IMR-90 (cell line): Measurements from ENCODE around the gene MROH8. TPM values are rescaled to one million over a fixed set of nuclear protein-coding genes. Genes with fewer than 3 reads are reported as not detected.

Source experiments
- ATAC-seq: fragments of 200-7000 bp; cut with Tn5 transposase; 2 replicates; pipeline ENCODE4 v1.9.1; 2020; ENCODE audit warnings: low read depth, mild to moderate bottlenecking, moderate library complexity
- BruUV-seq: library from RNA; stranded (reverse); fragments of 400-500 nt; replicated peaks from 2 replicates; lab custom pipeline; 2021; lab: Mats Ljungman, UMichigan
- CTCF ChIA-PET: fragments of 300-600 bp; formaldehyde crosslinking; extraction: SDS; loops from one replicate; lab custom pipeline; 2021; ENCODE audit warnings: antibody characterized with exemption; lab: Yijun Ruan, JAX
- POLR2A ChIA-PET: fragments of 300-600 bp; sonication (Branson Sonifier 250); formaldehyde crosslinking; loops from one replicate; lab custom pipeline; 2022; ENCODE audit warnings: antibody characterized with exemption; ENCODE audit not compliant: unreplicated experiment; lab: Charles Lee
- DNase-seq: peaks from one replicate; pipeline ENCODE4 v3.0.0; 2013
- H2AFZ ChIP-seq: replicated peaks from 2 replicates; pipeline ENCODE3; 2013; ENCODE audit warnings: low read length, mild to moderate bottlenecking; ENCODE audit not compliant: poor library complexity
- H2AK5ac ChIP-seq: 2 replicates; pipeline ENCODE4 v1.6.1; 2013; ENCODE audit warnings: low read depth, low read length, inconsistent platforms
- H2AK9ac ChIP-seq: replicated peaks from 2 replicates; pipeline ENCODE3; 2013; ENCODE audit warnings: mild to moderate bottlenecking, low read depth, low read length, moderate library complexity; ENCODE audit not compliant: poor library complexity
- H2BK120ac ChIP-seq: 2 replicates; pipeline ENCODE4 v1.6.1; 2013; ENCODE audit warnings: low read depth, low read length, inconsistent platforms
- H2BK15ac ChIP-seq: 3 replicates; pipeline ENCODE4 v1.6.1; 2013; ENCODE audit warnings: low read depth, low read length, inconsistent platforms
- H2BK20ac ChIP-seq: 2 replicates; pipeline ENCODE4 v1.6.1; 2013; ENCODE audit warnings: low read depth, mild to moderate bottlenecking, inconsistent platforms, low read length, moderate library complexity
- H2BK5ac ChIP-seq: 2 replicates; pipeline ENCODE4 v1.6.1; 2013; ENCODE audit warnings: mild to moderate bottlenecking, low read depth, low read length, inconsistent platforms; ENCODE audit not compliant: poor library complexity, severe bottlenecking
- H3K14ac ChIP-seq: replicated peaks from 2 replicates; pipeline ENCODE4 v1.6.1; 2013; ENCODE audit warnings: low read depth, low read length, inconsistent platforms
- H3K18ac ChIP-seq: 2 replicates; pipeline ENCODE4 v1.6.1; 2013; ENCODE audit warnings: low read depth, low read length, control low read depth
- H3K23ac ChIP-seq: 2 replicates; pipeline ENCODE4 v1.6.1; 2013; ENCODE audit warnings: low read depth, low read length, inconsistent platforms
- H3K27ac ChIP-seq: 2 replicates; pipeline ENCODE4 v1.5.1; 2013; ENCODE audit warnings: mild to moderate bottlenecking, control low read depth, low read length; ENCODE audit not compliant: insufficient read depth
- H3K27me3 ChIP-seq: 2 replicates; pipeline ENCODE4 v1.6.1; 2013; ENCODE audit warnings: low read length; ENCODE audit not compliant: control insufficient read depth, insufficient read depth
- H3K36me3 ChIP-seq: 2 replicates; pipeline ENCODE4 v1.6.1; 2013; ENCODE audit warnings: low read length, mixed read lengths; ENCODE audit not compliant: control insufficient read depth, insufficient read depth
- H3K4ac ChIP-seq: 2 replicates; pipeline ENCODE4 v1.6.1; 2013; ENCODE audit warnings: low read depth, low read length, inconsistent platforms
- H3K4me1 ChIP-seq: 2 replicates; pipeline ENCODE4 v1.6.1; 2013; ENCODE audit warnings: low read length, mixed read lengths; ENCODE audit not compliant: control insufficient read depth, insufficient read depth
- H3K4me2 ChIP-seq: 2 replicates; pipeline ENCODE4 v1.6.1; 2013; ENCODE audit warnings: low read depth, mild to moderate bottlenecking, control low read depth, low read length, moderate library complexity
- H3K4me3 ChIP-seq: 2 replicates; pipeline ENCODE4 v1.5.1; 2013; ENCODE audit warnings: low read depth, mild to moderate bottlenecking, control low read depth, low read length, moderate library complexity; ENCODE audit not compliant: insufficient read depth
- H3K56ac ChIP-seq: 2 replicates; pipeline ENCODE4 v1.6.1; 2013; ENCODE audit warnings: low read length, inconsistent platforms; ENCODE audit not compliant: insufficient read depth; ENCODE audit errors: extremely low read depth
- H3K79me1 ChIP-seq, 2 experiments: 2 replicates each; pipeline ENCODE4 v1.6.1; 2013; ENCODE audit warnings: low read length in 2 of 2, inconsistent platforms in 1 of 2, low read depth in 1 of 2
- H3K9ac ChIP-seq: 2 replicates; pipeline ENCODE4 v1.6.1; 2013; ENCODE audit warnings: low read depth, low read length, control low read depth
- H3K9me1 ChIP-seq: 2 replicates; pipeline ENCODE4 v1.6.1; 2013; ENCODE audit warnings: low read length, inconsistent platforms; ENCODE audit not compliant: insufficient read depth
- H3K9me3 ChIP-seq: 2 replicates; pipeline ENCODE4 v1.6.1; 2013; ENCODE audit warnings: low read length; ENCODE audit not compliant: control insufficient read depth, insufficient read depth
- H4K20me1 ChIP-seq: 2 replicates; pipeline ENCODE4 v1.6.1; 2013; ENCODE audit warnings: low read length, inconsistent platforms; ENCODE audit not compliant: insufficient read depth
- H4K5ac ChIP-seq: 2 replicates; pipeline ENCODE4 v1.6.1; 2013; ENCODE audit warnings: mild to moderate bottlenecking, low read depth, low read length, control low read depth
- H4K8ac ChIP-seq, 2 experiments: 2 replicates each; pipeline ENCODE4 v1.6.1; 2013; ENCODE audit warnings: low read depth in 2 of 2, low read length in 2 of 2, control low read depth in 1 of 2, inconsistent platforms in 1 of 2
- H4K91ac ChIP-seq: 2 replicates; pipeline ENCODE4 v1.6.1; 2013; ENCODE audit warnings: low read depth, low read length, inconsistent platforms; ENCODE audit not compliant: insufficient read depth
- BHLHE40 ChIP-seq: fragments of 150-350 bp; IDR thresholded peaks from 2 replicates; pipeline ENCODE4 v1.6.1; 2016; ENCODE audit warnings: mild to moderate bottlenecking, low read depth, low read length
- CEBPB ChIP-seq: IDR thresholded peaks from 2 replicates; pipeline ENCODE4 v1.6.1; 2012; ENCODE audit warnings: low read depth, low read length, improper control_type of control experiment
- CHD1 ChIP-seq: IDR thresholded peaks from 2 replicates; pipeline ENCODE4 v1.6.1; 2012; ENCODE audit warnings: low read depth, low read length, improper control_type of control experiment
- CTCF ChIP-seq: conservative IDR thresholded peaks from 2 replicates; pipeline ENCODE4 v1.5.1; 2012; ENCODE audit warnings: mild to moderate bottlenecking, low read depth, low read length, improper control_type of control experiment
- ELK1 ChIP-seq: fragments of 150-350 bp; IDR thresholded peaks from 2 replicates; pipeline ENCODE4 v1.6.1; 2016; ENCODE audit warnings: low read depth, mild to moderate bottlenecking, low read length, moderate library complexity, borderline replicate concordance
- FOS ChIP-seq: fragments of 150-350 bp; IDR thresholded peaks from 2 replicates; pipeline ENCODE4 v1.6.1; 2016; ENCODE audit warnings: low read depth, low read length
- MAFK ChIP-seq: IDR thresholded peaks from 2 replicates; pipeline ENCODE4 v1.6.1; 2012; ENCODE audit warnings: low read depth, low read length, improper control_type of control experiment
- MAZ ChIP-seq: IDR thresholded peaks from 2 replicates; pipeline ENCODE4 v1.6.1; 2012; ENCODE audit warnings: low read depth, mild to moderate bottlenecking, low read length, improper control_type of control experiment, moderate library complexity, borderline replicate concordance
- MXI1 ChIP-seq: IDR thresholded peaks from 2 replicates; pipeline ENCODE4 v1.6.1; 2012; ENCODE audit warnings: low read depth, mild to moderate bottlenecking, low read length, moderate library complexity, borderline replicate concordance
- NFE2L2 ChIP-seq: fragments of 150-350 bp; IDR thresholded peaks from 2 replicates; pipeline ENCODE4 v1.6.1; 2016; ENCODE audit warnings: low read depth, mild to moderate bottlenecking, low read length
- POLR2A ChIP-seq: IDR thresholded peaks from 2 replicates; pipeline ENCODE4 v1.6.1; 2012; ENCODE audit warnings: mild to moderate bottlenecking, low read depth, low read length
- RAD21 ChIP-seq: IDR thresholded peaks from 2 replicates; pipeline ENCODE4 v1.6.1; 2012; ENCODE audit warnings: low read length, improper control_type of control experiment
- RCOR1 ChIP-seq: IDR thresholded peaks from 2 replicates; pipeline ENCODE4 v1.6.1; 2012; ENCODE audit warnings: mild to moderate bottlenecking, low read length, improper control_type of control experiment; ENCODE audit not compliant: insufficient replicate concordance
- RFX5 ChIP-seq: IDR thresholded peaks from 2 replicates; pipeline ENCODE4 v1.8.0; 2012; ENCODE audit warnings: low read depth, mild to moderate bottlenecking, low read length, moderate library complexity
- SMC3 ChIP-seq: fragments of 150-350 bp; IDR thresholded peaks from 2 replicates; pipeline ENCODE4 v1.6.1; 2016; ENCODE audit warnings: low read depth, mild to moderate bottlenecking, antibody characterized with exemption, low read length, moderate library complexity
- USF2 ChIP-seq: fragments of 150-350 bp; IDR thresholded peaks from 2 replicates; pipeline ENCODE4 v1.6.1; 2017; ENCODE audit warnings: mild to moderate bottlenecking, antibody characterized with exemption, low read length, low read depth
- WGBS, 2 experiments: methylation state at CpG; one replicate each; pipeline versions ENCODE4 v1.1.5 to v1.1.7; 2013; ENCODE audit warnings: missing lambda C conversion rate in 2 of 2; ENCODE audit not compliant: insufficient read length in 1 of 2; ENCODE audit errors: extremely low coverage in 2 of 2; 5-methylcytosine and 5-hydroxymethylcytosine counted together
- dilution Hi-C: fragments of 300-500 bp; cut with HindIII; formaldehyde crosslinking; loops from one replicate; pipeline ENCODE4 v1.14.3; 2018; ENCODE audit warnings: low sequenced_read_pairs; ENCODE audit not compliant: unreplicated experiment
- in situ Hi-C: fragments of 300-500 bp; cut with MboI; formaldehyde crosslinking; loops from 3 replicates; pipeline ENCODE4 v1.14.3; 2019; ENCODE audit warnings: low sequenced_read_pairs, inconsistent platforms, mixed read lengths
- intact Hi-C: fragments of 100-400 bp; cut with micrococcal nuclease; formaldehyde crosslinking; loops from 2 replicates; pipeline ENCODE4 v1.10.0; 2022
- polyA plus RNA-seq, 3 experiments: library from polyadenylated mRNA; depleted of rRNA; stranded (reverse); fragments of >200 nt; gene quantifications; 2 replicates each; pipeline ENCODE4 v1.2.3, GENCODE V29; 2012; ENCODE audit warnings: low replicate concordance in 1 of 3
- total RNA-seq: library from RNA; depleted of rRNA; stranded (reverse); fragments of >200 nt; gene quantifications from 2 replicates; pipeline ENCODE4 v1.2.3, GENCODE V29; 2012

Gene MROH8
- total and polyA plus RNA-seq, 2 of the 4 experiments (the other 2 are of a cell fraction): 1.3 to 1.8 TPM

GRCh38 chr20:37162646-37163045 is 16.7 kb downstream of the MROH8 start:
- ATAC-seq: no peak
- no peak for DNase-seq
- no peak for TF ChIP-seq RAD21
- no peak for TF ChIP-seq USF2
- no peak for TF ChIP-seq CHD1
- no peak for TF ChIP-seq RCOR1
- no peak for TF ChIP-seq SMC3
- no peak for TF ChIP-seq CTCF
- no peak for TF ChIP-seq NFE2L2
- TF ChIP-seq FOS: no peak
- no peak for TF ChIP-seq RFX5
- TF ChIP-seq MAZ: no peak
- TF ChIP-seq MXI1: no peak
- no peak for TF ChIP-seq ELK1
- TF ChIP-seq MAFK: no peak
- TF ChIP-seq CEBPB: no peak
- no peak for TF ChIP-seq BHLHE40
- no peak for TF ChIP-seq POLR2A
- Histone ChIP-seq H4K5ac (no peak overlapping the region), H3K56ac (no peak overlapping the region), H2BK20ac (no peak overlapping the region), H3K9me3 (no peaks in the 10 kb centered on the region), H3K4me1 (no peaks in the 10 kb centered on the region), H4K8ac (no peak overlapping the region), H2BK5ac (no peak overlapping the region), H2AFZ (no peak overlapping the region), H3K27me3 (no peaks in the 10 kb centered on the region), H3K27ac (no peak overlapping the region), H2BK15ac (no peak overlapping the region), H2BK120ac (no peak overlapping the region), H3K14ac (no peak overlapping the region), H2AK9ac (no peak overlapping the region), H2AK5ac (no peak overlapping the region), H3K9me1 (no peaks in the 10 kb centered on the region), H3K4me3 (no peak overlapping the region), H3K79me1 (no peaks in the 10 kb centered on the region), H4K20me1 (no peaks in the 10 kb centered on the region), H3K36me3 (no peaks in the 10 kb centered on the region), H3K9ac (no peak overlapping the region), H3K4me2 (no peak overlapping the region), H3K23ac (no peak overlapping the region), H3K18ac (no peak overlapping the region), H4K91ac (no peak overlapping the region), H3K4ac (no peak overlapping the region)
- CTCF ChIA-PET: no interaction called here
- dilution Hi-C loops: no loop called here
- in situ Hi-C loops: no loop called here
- intact Hi-C loops: no loop called here
- BruUV-seq: no TSS peak
- POLR2A ChIA-PET: no interaction called here
- WGBS, 2 experiments: no CpG with 5 or more reads among the region's 6 CpGs
